Measurements from ENCODE around the gene ALK.

DNA sequence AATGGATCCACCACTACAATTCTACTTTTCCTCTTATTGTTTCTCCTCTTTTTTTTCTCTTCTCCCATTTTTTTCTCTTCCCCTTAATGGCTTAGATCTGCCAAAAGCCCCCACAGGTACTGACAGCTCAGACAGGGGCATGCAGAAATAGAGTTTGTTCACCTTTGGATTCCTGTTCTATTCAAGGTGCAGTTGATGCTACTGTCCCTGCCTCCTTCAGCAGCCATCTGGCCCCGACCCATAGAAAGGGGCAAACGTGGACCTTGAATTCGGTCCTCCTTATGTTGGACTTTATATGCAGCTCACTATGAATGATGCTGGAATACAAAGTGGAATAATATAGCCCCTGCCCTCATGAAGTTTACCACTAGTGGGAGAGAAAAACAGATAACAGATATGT is 27.7 kb upstream of the ALK start:
- no peak for TF ChIP-seq CTCF (IDR thresholded peaks at IDR 0.05; ENCODE audit: low read length)
- no peak for TF ChIP-seq EZH2 (optimal IDR thresholded peaks at IDR 0.05; ENCODE audit: low read depth, low read length)
- no peak for TF ChIP-seq EZH2phosphoT487 (IDR thresholded peaks at IDR 0.05; ENCODE audit: low read length)
